ENCODE data around the gene AP2B1. TPM values are rescaled to one million over a fixed set of nuclear protein-coding genes. Genes with fewer than 3 reads are reported as not detected.

The AP2B1 gene
- total RNA-seq, 6 experiments from 2014 or later = 33.8 to 62.7 (median 40.8) TPM

- Histone ChIP-seq H3K36me3 (no peaks in the 10 kb centered on the region), H3K9me3 (no peaks in the 10 kb centered on the region), H3K27ac (no peak overlapping the region), H3K27me3 (no peaks in the 10 kb centered on the region), H3K4me1 (peaks cover 0 to 4% (median 0%) of the 10 kb centered on the region in 4 donors), H3K4me3 (no peak overlapping the region)
- intact Hi-C loops (cut with DNase I) = no loop called here
- TF ChIP-seq CTCF (IDR thresholded peaks at IDR 0.05) (no peak), POLR2A (IDR thresholded peaks at IDR 0.05) (no peak)
- no peak for ATAC-seq
- peak in 1 of 3 donors; percentile 23 for DNase-seq
- 100% methylated on average over 4 of the region's 7 CpGs for WGBS (ENCODE audit: insufficient coverage, low coverage, low lambda C conversion rate, missing lambda C conversion rate)
Observed at GRCh38 chr17:35734396-35734795, 147.3 kb downstream of the AP2B1 start.

GRCh38 chr17:35735036-35735805 lies 148.1 kb downstream of the AP2B1 start:
- Histone ChIP-seq H3K36me3 (no peaks in the 10 kb centered on the region), H3K9me3 (no peaks in the 10 kb centered on the region), H3K4me1 (peaks cover 0 to 4% (median 0%) of the 10 kb centered on the region in 4 donors), H3K4me3 (no peak overlapping the region), H3K27ac (no peak overlapping the region), H3K27me3 (no peaks in the 10 kb centered on the region)
- WGBS (ENCODE audit: insufficient coverage, low coverage, low lambda C conversion rate, missing lambda C conversion rate) = 59% methylated on average over 4 of the region's 29 CpGs
- DNase-seq (peak in 1 of 3 donors; percentile 49), ATAC-seq (no peak)
- TF ChIP-seq POLR2A (IDR thresholded peaks at IDR 0.05) (no peak), CTCF (IDR thresholded peaks at IDR 0.05) (no peak)
- intact Hi-C loops (cut with DNase I) = no loop called here

GRCh38 chr17:35736236-35736635 lies 149.1 kb downstream of the AP2B1 start:
- H3K4me3 ChIP-seq = no peak overlapping the region
- no peak for ATAC-seq
- WGBS (ENCODE audit: insufficient coverage, low coverage, low lambda C conversion rate, missing lambda C conversion rate) = no CpG with 5 or more reads among the region's 5 CpGs
- no peaks in the 10 kb centered on the region for H3K27me3 ChIP-seq
- no peak overlapping the region for H3K27ac ChIP-seq
- intact Hi-C loops (cut with DNase I) = no loop called here
- no peaks in the 10 kb centered on the region for H3K9me3 ChIP-seq
- H3K4me1 ChIP-seq = peaks cover 0 to 1% (median 0%) of the 10 kb centered on the region in 4 donors
- H3K36me3 ChIP-seq = no peaks in the 10 kb centered on the region
- no peak for TF ChIP-seq POLR2A (IDR thresholded peaks at IDR 0.05)
- TF ChIP-seq CTCF (IDR thresholded peaks at IDR 0.05) = no peak
- peak in 1 of 3 donors; percentile 31 for DNase-seq

- Histone ChIP-seq H3K4me1 (no peaks in the 10 kb centered on the region), H3K9me3 (no peaks in the 10 kb centered on the region), H3K4me3 (no peak overlapping the region), H3K27ac (no peak overlapping the region), H3K27me3 (no peaks in the 10 kb centered on the region), H3K36me3 (no peaks in the 10 kb centered on the region)
- TF ChIP-seq CTCF (IDR thresholded peaks at IDR 0.05) (no peak), POLR2A (IDR thresholded peaks at IDR 0.05) (no peak)
- intact Hi-C loops (cut with DNase I) = no loop called here
- no CpG with 5 or more reads among the region's 5 CpGs for WGBS (ENCODE audit: insufficient coverage, low coverage, low lambda C conversion rate, missing lambda C conversion rate)
- DNase-seq (peak in 1 of 3 donors; percentile 22), ATAC-seq (no peak)
Observed at GRCh38 chr17:35738519-35739133, 151.5 kb downstream of the AP2B1 start.

Data from right lobe of liver (tissue), 6 donors.